ENCODE data around the gene RGS10. TPM values are rescaled to one million over a fixed set of nuclear protein-coding genes. Genes with fewer than 3 reads are reported as not detected.
A peak's percentile ranks its signal among the peaks of the same experiment; 100 is the strongest.

Gene RGS10
- polyA plus RNA-seq, 2 donors = 50.4 to 63.9 TPM

DNA sequence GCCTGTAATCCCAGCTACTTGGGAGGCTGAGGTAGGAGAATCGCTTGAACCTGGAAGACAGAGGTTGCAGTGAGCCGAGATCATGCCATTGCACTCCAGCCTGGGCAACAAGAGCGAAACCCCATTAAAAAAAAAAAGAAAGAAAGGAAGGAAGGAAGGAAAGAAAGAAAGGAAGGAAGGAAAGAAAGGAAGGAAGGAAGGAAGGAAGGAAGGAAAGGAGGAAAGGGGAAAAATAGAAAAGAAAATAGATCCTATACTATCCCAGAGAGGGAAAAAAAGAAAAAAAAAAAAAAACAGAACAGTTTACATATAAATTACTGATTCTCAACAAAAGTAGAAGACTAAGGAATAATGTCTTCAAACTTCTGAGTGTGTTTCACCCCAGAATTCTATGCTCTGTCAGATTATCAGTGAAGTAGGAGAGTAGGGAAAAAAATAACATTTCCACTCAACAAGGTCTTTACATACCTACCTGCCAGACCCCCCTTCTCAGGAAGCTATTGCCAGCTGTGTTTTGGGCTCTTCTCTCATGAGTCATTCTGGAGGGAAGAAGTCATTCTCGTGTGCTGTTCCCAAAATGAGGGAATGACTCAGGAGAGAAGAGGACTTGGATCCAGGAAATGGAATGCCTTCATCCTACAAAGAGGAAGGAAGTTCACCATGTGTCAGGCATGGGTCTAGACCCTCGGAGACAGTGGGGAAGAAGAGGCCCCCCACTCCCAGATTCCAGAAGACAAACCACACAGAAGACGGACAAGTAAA, 20.9 kb downstream of the RGS10 start:
- no peaks in the 10 kb centered on the region for H3K9me3 ChIP-seq (ENCODE audit: control insufficient read depth in 2 of 2, insufficient read depth in 1 of 2, low read depth in 1 of 2, low read length in 1 of 2)
- H3K27ac ChIP-seq (ENCODE audit: low read depth in 2 of 2, low read length in 1 of 2) = no peak overlapping the region
- peaks cover 0 to 17% of the 10 kb centered on the region in 2 donors for H3K36me3 ChIP-seq (ENCODE audit: control insufficient read depth in 2 of 2, insufficient read depth in 2 of 2, low read length in 1 of 2)
- H3K27me3 ChIP-seq (ENCODE audit: control insufficient read depth in 1 of 2, insufficient read depth in 2 of 2, low read length in 2 of 2) = no peaks in the 10 kb centered on the region
- H3K4me1 ChIP-seq (ENCODE audit: control insufficient read depth in 2 of 2, insufficient read depth in 2 of 2, low read length in 1 of 2) = peaks cover 3 to 8% of the 10 kb centered on the region in 2 donors
- 74 to 83% methylated on average over 6 of the region's 6 CpGs for WGBS, 2 donors
- no peak overlapping the region for H3K4me3 ChIP-seq (ENCODE audit: low read depth in 1 of 2, low read length in 2 of 2)

DNA sequence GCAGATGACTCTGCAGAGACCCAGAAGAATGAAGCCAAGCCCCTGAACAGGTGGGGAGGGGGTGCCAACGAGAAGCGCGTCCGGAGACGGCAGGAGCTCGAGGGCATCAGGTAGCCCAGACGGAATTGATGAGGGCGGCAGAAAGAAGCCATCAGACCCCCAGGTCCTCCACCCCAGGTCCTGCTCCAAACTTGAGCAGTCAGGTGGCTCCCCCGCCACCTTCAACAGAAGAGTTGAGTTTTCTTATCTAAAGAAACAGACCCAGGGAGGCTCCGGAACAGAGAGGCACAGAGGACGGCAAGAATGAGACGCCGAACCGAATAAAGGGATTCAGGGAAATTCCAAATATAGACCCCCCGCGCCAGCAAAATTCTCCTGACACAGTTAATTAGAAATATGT, 22.2 kb downstream of the RGS10 start:
- Histone ChIP-seq H3K27me3 (ENCODE audit: control insufficient read depth in 1 of 2, insufficient read depth in 2 of 2, low read length in 2 of 2) (no peaks in the 10 kb centered on the region), H3K9me3 (ENCODE audit: control insufficient read depth in 2 of 2, insufficient read depth in 1 of 2, low read depth in 1 of 2, low read length in 1 of 2) (no peaks in the 10 kb centered on the region)

DNA sequence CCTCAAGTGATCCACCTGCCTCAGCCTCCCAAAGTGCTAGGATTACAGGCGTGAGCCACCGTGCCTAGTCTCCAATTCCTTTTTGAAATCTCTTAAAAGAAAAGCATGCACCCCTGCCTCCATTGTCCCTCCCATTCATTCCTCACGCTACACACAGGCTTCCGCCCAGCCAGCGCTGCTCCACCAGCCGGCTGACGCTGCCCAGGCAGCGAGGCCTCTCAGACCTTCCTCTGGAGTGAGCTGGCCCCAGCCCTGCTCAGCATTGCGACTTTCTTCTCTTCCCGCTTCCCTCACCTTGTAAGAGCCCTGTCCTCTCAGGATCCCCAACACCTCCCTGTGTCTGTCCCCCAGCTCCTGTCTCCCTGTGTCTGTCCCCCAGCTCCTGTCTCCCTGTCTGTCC, 23.6 kb downstream of the RGS10 start:
- Histone ChIP-seq H3K27me3 (ENCODE audit: control insufficient read depth in 1 of 2, insufficient read depth in 2 of 2, low read length in 2 of 2) (no peaks in the 10 kb centered on the region), H3K4me1 (ENCODE audit: control insufficient read depth in 2 of 2, insufficient read depth in 2 of 2, low read length in 1 of 2) (peaks cover 0 to 10% of the 10 kb centered on the region in 2 donors), H3K4me3 (ENCODE audit: low read depth in 1 of 2, low read length in 2 of 2) (no peak overlapping the region), H3K27ac (ENCODE audit: low read depth in 2 of 2, low read length in 1 of 2) (no peak overlapping the region), H3K36me3 (ENCODE audit: control insufficient read depth in 2 of 2, insufficient read depth in 2 of 2, low read length in 1 of 2) (peaks cover 0 to 8% of the 10 kb centered on the region in 2 donors), H3K9me3 (ENCODE audit: control insufficient read depth in 2 of 2, insufficient read depth in 1 of 2, low read depth in 1 of 2, low read length in 1 of 2) (no peaks in the 10 kb centered on the region)
- 91 to 93% methylated on average over 10 of the region's 10 CpGs for WGBS, 2 donors

More for the DNA sequence above, 22.2 kb downstream of the RGS10 start:
- H3K4me3 ChIP-seq (ENCODE audit: low read depth in 1 of 2, low read length in 2 of 2) = no peak overlapping the region
- WGBS, 2 donors = 94 to 96% methylated on average over 16 of the region's 16 CpGs
- H3K36me3 ChIP-seq (ENCODE audit: control insufficient read depth in 2 of 2, insufficient read depth in 2 of 2, low read length in 1 of 2) = peaks cover 0 to 16% of the 10 kb centered on the region in 2 donors
- peaks cover 3 to 12% of the 10 kb centered on the region in 2 donors for H3K4me1 ChIP-seq (ENCODE audit: control insufficient read depth in 2 of 2, insufficient read depth in 2 of 2, low read length in 1 of 2)
- no peak overlapping the region for H3K27ac ChIP-seq (ENCODE audit: low read depth in 2 of 2, low read length in 1 of 2)

DNA sequence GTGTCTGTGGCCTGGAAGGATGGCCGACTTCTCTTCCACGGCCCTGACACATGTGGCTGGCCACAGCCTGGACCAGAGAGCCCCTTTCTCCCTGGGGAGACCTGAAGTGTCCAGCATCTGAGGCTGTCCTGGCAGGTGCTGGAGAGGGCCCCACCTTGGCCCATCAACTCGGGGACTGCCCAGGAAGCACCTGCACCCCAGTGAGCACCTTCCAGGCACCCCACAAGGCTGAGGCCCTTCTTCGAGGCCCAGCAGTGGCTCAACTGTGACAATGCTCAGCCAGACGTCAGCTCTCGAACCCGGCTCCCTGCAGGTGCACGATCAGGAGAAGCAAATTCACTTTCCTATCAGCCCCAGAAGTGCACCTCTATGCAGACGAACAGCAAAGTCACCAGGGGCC, 24.3 kb downstream of the RGS10 start:
- Histone ChIP-seq H3K4me1 (ENCODE audit: control insufficient read depth in 2 of 2, insufficient read depth in 2 of 2, low read length in 1 of 2) (peaks cover 0 to 7% of the 10 kb centered on the region in 2 donors), H3K36me3 (ENCODE audit: control insufficient read depth in 2 of 2, insufficient read depth in 2 of 2, low read length in 1 of 2) (peaks cover 0 to 7% of the 10 kb centered on the region in 2 donors), H3K27me3 (ENCODE audit: control insufficient read depth in 1 of 2, insufficient read depth in 2 of 2, low read length in 2 of 2) (no peaks in the 10 kb centered on the region), H3K9me3 (ENCODE audit: control insufficient read depth in 2 of 2, insufficient read depth in 1 of 2, low read depth in 1 of 2, low read length in 1 of 2) (no peaks in the 10 kb centered on the region), H3K4me3 (ENCODE audit: low read depth in 1 of 2, low read length in 2 of 2) (no peak overlapping the region), H3K27ac (ENCODE audit: low read depth in 2 of 2, low read length in 1 of 2) (peak overlapping the region in 1 of 2 donors; percentile 11)
- WGBS, 2 donors = 81 to 85% methylated on average over 9 of the region's 9 CpGs

DNA sequence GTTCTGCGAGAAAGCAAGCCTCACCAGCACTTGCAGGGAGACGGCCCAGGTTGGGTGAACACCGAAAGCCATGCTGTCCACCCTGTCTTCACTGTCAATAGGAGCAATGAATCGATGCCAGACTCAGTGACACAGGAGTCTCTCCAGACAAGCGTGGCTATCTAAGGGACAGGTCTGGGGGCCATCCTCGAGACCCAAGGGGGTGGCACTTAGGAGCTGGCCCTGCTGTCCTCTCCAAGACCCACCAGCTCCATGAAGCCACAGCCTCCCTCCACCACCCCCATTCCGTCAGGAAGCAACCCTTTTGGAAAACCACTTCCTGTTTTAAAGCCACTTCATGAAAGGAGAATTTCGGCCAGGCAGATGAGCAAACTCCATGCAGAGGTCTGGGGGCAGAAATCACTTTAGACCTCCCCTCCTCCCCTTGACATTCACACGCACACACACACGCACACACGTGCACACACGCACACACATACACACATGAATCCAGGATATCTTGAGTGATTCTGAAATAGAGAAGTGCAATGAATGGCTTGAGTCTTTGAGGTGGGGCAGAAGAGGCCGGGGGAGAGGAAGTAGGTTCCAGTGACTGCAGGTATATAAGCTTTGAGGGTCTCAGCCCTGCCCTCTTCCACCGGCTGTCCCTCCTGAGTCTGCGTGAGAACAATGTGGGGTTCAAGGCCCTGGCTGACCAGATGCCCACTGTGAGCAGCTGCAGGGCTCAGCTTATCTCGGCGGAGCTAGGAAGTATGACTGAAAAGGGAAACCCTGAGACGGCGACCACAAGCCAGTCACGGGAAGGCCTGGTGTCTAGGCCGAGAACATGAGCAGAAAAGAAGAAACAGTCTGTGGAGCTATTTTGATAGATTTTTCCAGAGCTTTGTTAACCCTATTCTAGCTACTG, 25.0 kb downstream of the RGS10 start:
- H3K4me3 ChIP-seq (ENCODE audit: low read depth in 1 of 2, low read length in 2 of 2) = no peak overlapping the region
- 76 to 79% methylated on average over 21 of the region's 21 CpGs for WGBS, 2 donors
- peak overlapping the region; percentile 45 to 71 for H3K27ac ChIP-seq (ENCODE audit: low read depth in 2 of 2, low read length in 1 of 2)
- no peaks in the 10 kb centered on the region for H3K27me3 ChIP-seq (ENCODE audit: control insufficient read depth in 1 of 2, insufficient read depth in 2 of 2, low read length in 2 of 2)
- peaks cover 0 to 7% of the 10 kb centered on the region in 2 donors for H3K36me3 ChIP-seq (ENCODE audit: control insufficient read depth in 2 of 2, insufficient read depth in 2 of 2, low read length in 1 of 2)
- no peaks in the 10 kb centered on the region for H3K9me3 ChIP-seq (ENCODE audit: control insufficient read depth in 2 of 2, insufficient read depth in 1 of 2, low read depth in 1 of 2, low read length in 1 of 2)
- H3K4me1 ChIP-seq (ENCODE audit: control insufficient read depth in 2 of 2, insufficient read depth in 2 of 2, low read length in 1 of 2) = peaks cover 0 to 7% of the 10 kb centered on the region in 2 donors

DNA sequence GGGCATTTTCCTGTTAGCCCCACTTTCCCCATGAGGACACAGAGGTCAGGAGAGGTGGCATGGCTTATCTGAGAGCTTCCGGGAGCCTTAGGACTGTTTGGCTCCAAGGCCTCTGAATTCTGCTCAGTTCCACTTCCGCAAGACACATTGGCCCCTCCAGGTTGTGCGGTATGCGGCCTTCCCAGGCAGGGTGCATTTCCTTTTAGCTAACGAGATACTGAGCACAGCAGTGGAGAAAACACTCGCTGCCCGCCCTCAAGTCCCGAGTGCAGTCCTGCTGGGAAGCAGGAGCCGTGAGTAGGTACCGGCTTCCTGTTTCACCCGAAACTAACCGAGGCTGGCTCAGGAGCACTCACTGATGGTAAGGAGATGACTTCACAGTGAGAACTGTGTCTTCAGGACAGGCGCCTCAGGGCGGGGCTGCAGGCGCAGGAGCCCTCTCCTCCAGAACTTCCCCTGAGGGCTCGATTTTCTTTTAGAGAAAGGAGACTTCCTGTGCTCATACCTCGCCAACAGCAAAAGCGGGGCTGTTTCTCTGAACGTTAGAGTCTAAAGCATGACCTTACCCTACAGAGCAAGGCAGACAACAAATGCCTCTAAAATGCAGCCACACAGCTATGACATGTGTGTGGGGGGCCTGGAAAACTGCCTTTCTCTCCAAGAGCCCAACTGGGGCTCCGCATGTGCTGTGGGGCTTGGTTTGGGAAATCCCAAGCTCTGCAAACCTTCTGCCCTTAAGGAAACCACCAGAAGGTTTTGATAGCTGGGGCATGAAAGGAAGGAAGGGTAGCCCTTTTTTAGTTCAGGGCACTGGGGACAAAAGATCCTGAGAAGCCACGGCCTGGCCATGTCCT, 25.9 kb downstream of the RGS10 start:
- Histone ChIP-seq H3K9me3 (ENCODE audit: control insufficient read depth in 2 of 2, insufficient read depth in 1 of 2, low read depth in 1 of 2, low read length in 1 of 2) (no peaks in the 10 kb centered on the region), H3K4me3 (ENCODE audit: low read depth in 1 of 2, low read length in 2 of 2) (no peak overlapping the region), H3K27me3 (ENCODE audit: control insufficient read depth in 1 of 2, insufficient read depth in 2 of 2, low read length in 2 of 2) (no peaks in the 10 kb centered on the region), H3K4me1 (ENCODE audit: control insufficient read depth in 2 of 2, insufficient read depth in 2 of 2, low read length in 1 of 2) (peaks cover 0 to 8% of the 10 kb centered on the region in 2 donors), H3K36me3 (ENCODE audit: control insufficient read depth in 2 of 2, insufficient read depth in 2 of 2, low read length in 1 of 2) (peaks cover 0 to 7% of the 10 kb centered on the region in 2 donors), H3K27ac (ENCODE audit: low read depth in 2 of 2, low read length in 1 of 2) (peak overlapping the region; percentile 42 to 71)
- WGBS, 2 donors = 66 to 69% methylated on average over 21 of the region's 21 CpGs

DNA sequence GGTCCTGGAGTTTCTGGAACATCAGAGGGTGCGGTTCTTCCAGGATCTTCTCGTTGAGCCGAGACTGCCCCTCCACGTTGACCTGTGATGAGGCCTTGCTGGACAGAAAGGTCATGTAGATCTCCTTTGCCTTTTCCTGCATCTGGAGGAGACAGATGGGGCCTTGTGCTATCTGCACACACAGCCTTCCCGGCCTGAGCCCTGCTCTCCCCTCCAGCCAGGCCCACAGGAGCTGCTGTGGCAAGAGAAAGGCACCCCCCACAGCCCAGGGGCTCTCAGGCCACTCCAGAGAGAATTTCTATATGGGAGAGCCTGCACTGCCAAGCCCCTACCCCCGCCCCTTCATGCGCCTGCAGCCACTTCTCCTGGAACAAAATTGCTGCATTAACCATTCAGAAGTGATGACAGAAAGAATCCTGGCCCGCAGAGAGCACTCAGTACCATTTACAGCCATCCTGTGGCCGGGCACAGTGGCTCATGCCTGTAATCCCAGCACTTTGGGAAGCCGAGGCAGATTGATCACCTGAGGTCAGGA, 26.9 kb downstream of the RGS10 start:
- no peak overlapping the region for H3K27ac ChIP-seq (ENCODE audit: low read depth in 2 of 2, low read length in 1 of 2)

DNA sequence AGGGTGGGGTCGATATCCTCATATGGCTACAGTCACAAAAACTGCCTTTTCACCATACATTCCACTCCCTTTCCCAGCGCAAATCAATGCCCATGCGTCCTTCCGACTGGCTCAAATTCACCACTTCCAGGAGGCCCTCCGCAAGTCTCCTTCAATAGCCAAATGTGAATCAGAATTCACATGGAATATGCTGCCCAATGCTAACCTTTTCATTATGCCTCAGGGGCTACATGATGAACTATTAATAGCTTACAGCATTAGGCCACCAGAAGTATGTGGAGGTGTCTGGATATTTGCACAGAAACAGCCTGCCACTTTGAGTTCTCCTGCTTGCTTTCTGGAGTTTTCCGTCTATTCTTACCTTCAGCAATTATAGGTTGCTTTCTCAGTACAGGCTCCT, 27.7 kb downstream of the RGS10 start:
- no peak overlapping the region for H3K4me3 ChIP-seq (ENCODE audit: low read depth in 1 of 2, low read length in 2 of 2)
- no peaks in the 10 kb centered on the region for H3K9me3 ChIP-seq (ENCODE audit: control insufficient read depth in 2 of 2, insufficient read depth in 1 of 2, low read depth in 1 of 2, low read length in 1 of 2)
- H3K27me3 ChIP-seq (ENCODE audit: control insufficient read depth in 1 of 2, insufficient read depth in 2 of 2, low read length in 2 of 2) = no peaks in the 10 kb centered on the region
- H3K36me3 ChIP-seq (ENCODE audit: control insufficient read depth in 2 of 2, insufficient read depth in 2 of 2, low read length in 1 of 2) = peaks cover 0 to 9% of the 10 kb centered on the region in 2 donors
- H3K4me1 ChIP-seq (ENCODE audit: control insufficient read depth in 2 of 2, insufficient read depth in 2 of 2, low read length in 1 of 2) = peaks cover 6 to 13% of the 10 kb centered on the region in 2 donors
- 95 to 98% methylated on average over 6 of the region's 6 CpGs for WGBS, 2 donors
- no peak overlapping the region for H3K27ac ChIP-seq (ENCODE audit: low read depth in 2 of 2, low read length in 1 of 2)

More for the DNA sequence above, 26.9 kb downstream of the RGS10 start:
- Histone ChIP-seq H3K4me3 (ENCODE audit: low read depth in 1 of 2, low read length in 2 of 2) (no peak overlapping the region), H3K9me3 (ENCODE audit: control insufficient read depth in 2 of 2, insufficient read depth in 1 of 2, low read depth in 1 of 2, low read length in 1 of 2) (no peaks in the 10 kb centered on the region), H3K36me3 (ENCODE audit: control insufficient read depth in 2 of 2, insufficient read depth in 2 of 2, low read length in 1 of 2) (peaks cover 0 to 7% of the 10 kb centered on the region in 2 donors), H3K27me3 (ENCODE audit: control insufficient read depth in 1 of 2, insufficient read depth in 2 of 2, low read length in 2 of 2) (no peaks in the 10 kb centered on the region), H3K4me1 (ENCODE audit: control insufficient read depth in 2 of 2, insufficient read depth in 2 of 2, low read length in 1 of 2) (peaks cover 0 to 9% of the 10 kb centered on the region in 2 donors)
- WGBS, 2 donors = 94 to 95% methylated on average over 10 of the region's 10 CpGs

All from esophagus (tissue), 2 donors.